Uterus (tissue), 4 donors: ENCODE measurements around the gene TMEM156. TPM values are rescaled to one million over a fixed set of nuclear protein-coding genes. Genes with fewer than 3 reads are reported as not detected.
"Not testable (repeated sequence)": the region's sequence is repeated elsewhere in the genome, so short reads cannot be mapped to it uniquely, and the experiment has no call there.

Experiments
- DNase-seq, 2 donors: peaks; one replicate each; pipeline ENCODE4 v3.0.0-alpha.2; 2019 to 2020
- H3K27ac ChIP-seq, 2 donors: fragments of 200-600 bp; sonication (generic); 1 replicate in 1 of 2; 2 replicates in 1 of 2; pipeline ENCODE4 v1.5.1; 2016 to 2018
- H3K27me3 ChIP-seq, 2 donors: fragments of 200-600 bp; sonication (generic); one replicate each; pipeline ENCODE4 v1.5.1; 2018 to 2019; ENCODE audit warnings: control low read depth in 1 of 2
- H3K36me3 ChIP-seq, 2 donors: fragments of 200-600 bp; sonication (generic); one replicate each; pipeline ENCODE4 v1.5.1; 2019; ENCODE audit warnings: control low read depth in 1 of 2
- H3K4me1 ChIP-seq, 2 donors: fragments of 200-600 bp; sonication (generic); one replicate each; pipeline ENCODE4 v1.5.1; 2018 to 2019; ENCODE audit warnings: control low read depth in 1 of 2
- H3K4me3 ChIP-seq, 2 donors: fragments of 200-600 bp; sonication (generic); 1 replicate in 1 of 2; 2 replicates in 1 of 2; pipeline ENCODE4 v1.5.1; 2018 to 2019; ENCODE audit warnings: mild to moderate bottlenecking in 1 of 2
- H3K9me3 ChIP-seq, 2 donors: fragments of 200-600 bp; sonication (generic); one replicate each; pipeline ENCODE4 v1.5.1; 2019; ENCODE audit warnings: control low read depth in 1 of 2
- CTCF ChIP-seq, 4 experiments: fragments of 200-600 bp in 2 of 4; fragments of 450-650 bp in 2 of 4; sonication (generic) in 2 of 4; IDR thresholded peaks; one replicate each; pipeline ENCODE4 v1.5.1; 2016 to 2019; ENCODE audit warnings: antibody characterized with exemption in 4 of 4, mild to moderate bottlenecking in 2 of 4, moderate library complexity in 1 of 4
- POLR2A ChIP-seq, 2 donors: fragments of 450-650 bp; IDR thresholded peaks; one replicate each; pipeline ENCODE4 v1.6.1; 2016; ENCODE audit warnings: antibody characterized with exemption in 2 of 2, mild to moderate bottlenecking in 1 of 2, moderate library complexity in 1 of 2
- intact Hi-C: fragments of 100-400 bp; cut with DNase I; formaldehyde crosslinking; loops from one replicate; pipeline ENCODE4 v1.15.1; 2023; ENCODE audit warnings: low total_unique reads
- total RNA-seq, 4 donors: library from RNA; depleted of rRNA in 3 of 4; stranded (reverse); fragments of >200 nt in 3 of 4; gene quantifications; one replicate each; pipeline versions ENCODE4 v1.1.0 to v1.2.4, GENCODE V29; 2014 to 2023
- donor health status: DM: yes; HTN: yes; CAD: no.

The TMEM156 gene
- total RNA-seq, 4 donors from 2014 or later = 0.37 to 0.41 TPM; not detected in 2

GRCh38 chr4:39037941-39038340, 5.7 kb upstream of the TMEM156 start:
- no peak overlapping the region for H3K27ac ChIP-seq
- H3K9me3 ChIP-seq = no peaks in the 10 kb centered on the region
- no peak for DNase-seq
- TF ChIP-seq CTCF (IDR thresholded peaks at IDR 0.05) = no peak
- no peak for TF ChIP-seq POLR2A (IDR thresholded peaks at IDR 0.05)
- no peaks in the 10 kb centered on the region for H3K4me1 ChIP-seq
- intact Hi-C loops = no loop called here
- no peaks in the 10 kb centered on the region for H3K27me3 ChIP-seq
- no peaks in the 10 kb centered on the region for H3K36me3 ChIP-seq
- H3K4me3 ChIP-seq = no peak overlapping the region

- H3K4me1 ChIP-seq = no peaks in the 10 kb centered on the region
- intact Hi-C loops = no loop called here
- no peak overlapping the region for H3K27ac ChIP-seq
Measured at GRCh38 chr4:39037491-39037825, 5.2 kb upstream of the TMEM156 start.

GRCh38 chr4:39036172-39036571, 4.0 kb upstream of the TMEM156 start:
- Histone ChIP-seq H3K36me3 (no peaks in the 10 kb centered on the region), H3K27me3 (no peaks in the 10 kb centered on the region), H3K4me3 (no peak overlapping the region), H3K4me1 (no peaks in the 10 kb centered on the region), H3K9me3 (no peaks in the 10 kb centered on the region), H3K27ac (no peak overlapping the region)
- intact Hi-C loops = no loop called here
- no peak for TF ChIP-seq CTCF (IDR thresholded peaks at IDR 0.05)
- TF ChIP-seq POLR2A (IDR thresholded peaks at IDR 0.05) = no peak
- DNase-seq = no peak

More at GRCh38 chr4:39037491-39037825, 5.2 kb upstream of the TMEM156 start:
- Histone ChIP-seq H3K36me3 (no peaks in the 10 kb centered on the region), H3K9me3 (no peaks in the 10 kb centered on the region), H3K27me3 (no peaks in the 10 kb centered on the region), H3K4me3 (no peak overlapping the region)
- DNase-seq = no peak
- TF ChIP-seq POLR2A (IDR thresholded peaks at IDR 0.05) (no peak), CTCF (IDR thresholded peaks at IDR 0.05) (no peak)

- H3K27ac ChIP-seq, DNase-seq, H3K27me3 ChIP-seq, H3K9me3 ChIP-seq, H3K36me3 ChIP-seq, intact Hi-C loops, H3K4me1 ChIP-seq, H3K4me3 ChIP-seq: not testable (repeated sequence)
Measured at GRCh38 chr4:39031590-39032020, 604 bp downstream of the TMEM156 start.

- intact Hi-C loops = no loop called here
- no peaks in the 10 kb centered on the region for H3K36me3 ChIP-seq
Measured at GRCh38 chr4:39030725-39031124, 1.5 kb downstream of the TMEM156 start.

More at GRCh38 chr4:39030725-39031124, 1.5 kb downstream of the TMEM156 start:
- no peaks in the 10 kb centered on the region for H3K9me3 ChIP-seq
- no peak overlapping the region for H3K27ac ChIP-seq
- no peak for DNase-seq
- TF ChIP-seq CTCF (IDR thresholded peaks at IDR 0.05) (no peak), POLR2A (IDR thresholded peaks at IDR 0.05) (no peak)
- H3K4me1 ChIP-seq = no peaks in the 10 kb centered on the region
- no peak overlapping the region for H3K4me3 ChIP-seq
- no peaks in the 10 kb centered on the region for H3K27me3 ChIP-seq
